H1 (cell line): ENCODE data around the gene UGT1A9. TPM values are rescaled to one million over a fixed set of nuclear protein-coding genes. Genes with fewer than 3 reads are reported as not detected.
A peak's percentile ranks its signal among the peaks of the same experiment; 100 is the strongest.

Experiments
- CTCF ChIA-PET: fragments of 300-600 bp; sonication (Branson Sonifier 250); formaldehyde crosslinking; loops from one replicate; lab custom pipeline; 2021; ENCODE audit not compliant: partially characterized antibody; lab: Charles Lee
- POLR2A ChIA-PET: fragments of 300-600 bp; sonication (Branson Sonifier 250); formaldehyde crosslinking; loops from one replicate; lab custom pipeline; 2021; ENCODE audit warnings: inconsistent platforms; ENCODE audit not compliant: partially characterized antibody; lab: Charles Lee
- DNase-seq, 2 experiments: peaks; one replicate each; pipeline versions ENCODE4 v3.0.0 to v3.0.0-alpha.2; 2010 to 2022; ENCODE audit warnings: low spot score in 2 of 2, low read depth in 1 of 2, mixed read lengths in 1 of 2
- FAIRE-seq: peaks from 2 replicates; lab custom pipeline; 2011; peaks lifted over from hg19 to GRCh38; lab: Jason Lieb, UNC
- H2AFZ ChIP-seq: 2 replicates; pipeline ENCODE4 v1.8.1; 2012; ENCODE audit warnings: low read length, inconsistent platforms
- H2AK5ac ChIP-seq: 2 replicates; pipeline ENCODE4 v1.6.1; 2013; ENCODE audit warnings: low read depth, low read length
- H2BK120ac ChIP-seq: replicated peaks from 2 replicates; pipeline ENCODE3; 2013; ENCODE audit warnings: low read depth, low read length, inconsistent platforms
- H2BK12ac ChIP-seq: 2 replicates; pipeline ENCODE4 v1.6.1; 2013; ENCODE audit warnings: low read depth, low read length
- H2BK15ac ChIP-seq: 2 replicates; pipeline ENCODE4 v1.6.1; 2013; ENCODE audit warnings: low read length
- H2BK20ac ChIP-seq: 2 replicates; pipeline ENCODE4 v1.6.1; 2013; ENCODE audit warnings: low read length
- H2BK5ac ChIP-seq: 2 replicates; pipeline ENCODE4 v1.6.1; 2013; ENCODE audit warnings: low read depth, low read length
- H3K14ac ChIP-seq: 2 replicates; pipeline ENCODE4 v1.6.1; 2013; ENCODE audit warnings: inconsistent platforms; ENCODE audit not compliant: insufficient read length
- H3K18ac ChIP-seq: 2 replicates; pipeline ENCODE4 v1.6.1; 2013; ENCODE audit warnings: low read length; ENCODE audit errors: extremely low read depth
- H3K23ac ChIP-seq: 2 replicates; pipeline ENCODE4 v1.6.1; 2013; ENCODE audit warnings: inconsistent platforms; ENCODE audit not compliant: insufficient read length
- H3K23me2 ChIP-seq: 2 replicates; pipeline ENCODE4 v1.6.1; 2013; ENCODE audit warnings: low read depth, low read length
- H3K27ac ChIP-seq: 2 replicates; pipeline ENCODE4 v1.6.1; 2011; ENCODE audit warnings: low read depth, low read length, inconsistent platforms
- H3K27me3 ChIP-seq, 4 experiments: replicated peaks in 1 of 4; 1 replicate in 1 of 4; 2 replicates in 3 of 4; pipeline versions ENCODE4 v1.6.1 to v1.8.1; 2011 to 2013; ENCODE audit warnings: low read length in 3 of 4, mild to moderate bottlenecking in 3 of 4, inconsistent platforms in 2 of 4, mixed read lengths in 2 of 4, moderate library complexity in 1 of 4; ENCODE audit not compliant: control insufficient read depth in 3 of 4, insufficient read depth in 3 of 4; ENCODE audit errors: extremely low read depth in 1 of 4
- H3K36me3 ChIP-seq, 4 experiments: 2 replicates each; pipeline versions ENCODE4 v1.6.1 to v1.8.1; 2011 to 2013; ENCODE audit warnings: mild to moderate bottlenecking in 4 of 4, low read length in 3 of 4, moderate library complexity in 2 of 4, control low read depth in 1 of 4, inconsistent platforms in 1 of 4; ENCODE audit not compliant: insufficient read depth in 4 of 4, control insufficient read depth in 2 of 4
- H3K4ac ChIP-seq: replicated peaks from 2 replicates; pipeline ENCODE3; 2013; ENCODE audit warnings: low read length, low read depth, mixed read lengths, inconsistent platforms; ENCODE audit not compliant: insufficient read length
- H3K4me1 ChIP-seq, 4 experiments: replicated peaks in 1 of 4; 1 replicate in 1 of 4; 2 replicates in 3 of 4; pipeline versions ENCODE4 v1.6.1 to v1.8.1; 2011 to 2013; ENCODE audit warnings: low read length in 3 of 4, inconsistent platforms in 2 of 4, mixed read lengths in 1 of 4; ENCODE audit not compliant: insufficient read depth in 4 of 4, control insufficient read depth in 3 of 4
- H3K4me2 ChIP-seq, 2 experiments: 2 replicates each; pipeline versions ENCODE4 v1.6.1 to v1.8.1; 2011 to 2013; ENCODE audit warnings: low read depth in 2 of 2, low read length in 2 of 2, control low read depth in 1 of 2, inconsistent platforms in 1 of 2, mild to moderate bottlenecking in 1 of 2; ENCODE audit not compliant: insufficient read depth in 1 of 2
- H3K4me3 ChIP-seq, 4 experiments: fragments of 200-600, 300-600 bp in 1 of 4; sonication (generic), shearing (Covaris generic), sonication (Bioruptor Twin) in 1 of 4; 2 replicates each; pipeline versions ENCODE4 v1.5.1 to v1.8.1; 2011 to 2016; ENCODE audit warnings: low read length in 4 of 4, low read depth in 3 of 4, control low read depth in 2 of 4, inconsistent platforms in 2 of 4, mild to moderate bottlenecking in 2 of 4, mixed read lengths in 1 of 4, moderate library complexity in 1 of 4; ENCODE audit not compliant: insufficient read depth in 2 of 4; ENCODE audit errors: extremely low read depth in 1 of 4
- H3K56ac ChIP-seq: replicated peaks from 2 replicates; pipeline ENCODE3; 2013; ENCODE audit warnings: low read depth, mild to moderate bottlenecking, mixed read lengths, low read length, inconsistent platforms; ENCODE audit not compliant: insufficient read length
- H3K79me1 ChIP-seq: 2 replicates; pipeline ENCODE4 v1.6.1; 2013; ENCODE audit warnings: low read depth, low read length, control low read depth
- H3K79me2 ChIP-seq, 2 experiments: 2 replicates each; pipeline versions ENCODE4 v1.6.1 to v1.8.1; 2012 to 2013; ENCODE audit warnings: low read length in 2 of 2, mild to moderate bottlenecking in 2 of 2, inconsistent platforms in 1 of 2; ENCODE audit not compliant: insufficient read depth in 2 of 2, control insufficient read depth in 1 of 2
- H3K9ac ChIP-seq, 4 experiments: replicated peaks in 1 of 4; 1 replicate in 1 of 4; 2 replicates in 3 of 4; pipeline versions ENCODE4 v1.6.1 to v1.8.1; 2011 to 2013; ENCODE audit warnings: low read depth in 3 of 4, low read length in 3 of 4, control low read depth in 2 of 4, mild to moderate bottlenecking in 2 of 4, moderate library complexity in 2 of 4, inconsistent platforms in 1 of 4; ENCODE audit errors: extremely low read depth in 1 of 4
- H3K9me3 ChIP-seq, 2 experiments: 2 replicates each; pipeline versions ENCODE4 v1.6.1 to v1.8.1; 2012 to 2013; ENCODE audit warnings: mild to moderate bottlenecking in 2 of 2, moderate library complexity in 2 of 2, control low read depth in 1 of 2, inconsistent platforms in 1 of 2, low read depth in 1 of 2, low read length in 1 of 2, mixed read lengths in 1 of 2; ENCODE audit not compliant: insufficient read depth in 2 of 2
- H4K20me1 ChIP-seq, 2 experiments: replicated peaks in 1 of 2; 2 replicates each; pipeline versions ENCODE3 to v1.8.1; 2011 to 2013; ENCODE audit warnings: inconsistent platforms in 2 of 2, low read length in 2 of 2, mild to moderate bottlenecking in 1 of 2; ENCODE audit not compliant: insufficient read depth in 2 of 2, control insufficient read depth in 1 of 2
- H4K5ac ChIP-seq: 2 replicates; pipeline ENCODE4 v1.6.1; 2013; ENCODE audit warnings: low read length, low read depth, mixed read lengths, inconsistent platforms; ENCODE audit not compliant: insufficient read length
- H4K8ac ChIP-seq: 2 replicates; pipeline ENCODE4 v1.8.0; 2013; ENCODE audit warnings: mild to moderate bottlenecking, moderate library complexity, low read length, inconsistent platforms; ENCODE audit not compliant: insufficient read depth; ENCODE audit errors: extremely low read depth
- H4K91ac ChIP-seq: replicated peaks from 2 replicates; pipeline ENCODE3; 2013; ENCODE audit warnings: low read length, mixed read lengths, inconsistent platforms; ENCODE audit not compliant: insufficient read length
- SIX5 ChIP-seq: IDR thresholded peaks from 2 replicates; pipeline ENCODE4 v1.6.1; 2011; ENCODE audit warnings: mild to moderate bottlenecking, low read depth, low read length
- TEAD4 ChIP-seq: IDR thresholded peaks from 2 replicates; pipeline ENCODE4 v1.6.1; 2012; ENCODE audit warnings: low read depth, low read length, inconsistent platforms, mixed read lengths
- USF2 ChIP-seq: IDR thresholded peaks from 2 replicates; pipeline ENCODE4 v1.6.1; 2011; ENCODE audit warnings: low read length, improper control_type of control experiment
- WGBS, 2 experiments: shearing (Covaris generic) in 1 of 2; methylation state at CpG; one replicate each; pipeline versions ENCODE4 v1.1.6 to v1.1.7; 2013 to 2015; ENCODE audit warnings: low lambda C conversion rate in 2 of 2, mixed read lengths in 2 of 2, inconsistent platforms in 1 of 2, low coverage in 1 of 2, missing lambda C conversion rate in 1 of 2; ENCODE audit not compliant: insufficient replicate concordance in 2 of 2, insufficient coverage in 1 of 2, insufficient read length in 1 of 2; ENCODE audit errors: extremely low coverage in 1 of 2, missing lambda C conversion rate in 1 of 2; 5-methylcytosine and 5-hydroxymethylcytosine counted together
- polyA plus RNA-seq, 7 experiments: library from polyadenylated mRNA; depleted of rRNA in 3 of 7; stranded (reverse) in 5 of 7; unstranded in 2 of 7; fragments of >200 nt in 5 of 7; fragments of 200-250 nt in 2 of 7; gene quantifications; 1 replicate in 5 of 7; 2 replicates in 1 of 7; 4 replicates in 1 of 7; pipeline versions ENCODE4 v1.2.1 to v1.2.3, GENCODE V29; 2011 to 2013; ENCODE audit warnings: missing spikeins in 2 of 7, mixed read lengths in 2 of 7
- total RNA-seq: library from RNA; stranded (reverse); fragmentation: NEBNext Ultra II Directional; extraction: Animal tissue kit (Norgen Biotek cat#: 25700); gene quantifications from 2 replicates; pipeline ENCODE4 v1.2.1, GENCODE V29; 2021

Gene UGT1A9
- total and polyA plus RNA-seq, 2 of the 8 experiments (the other 6 are each of a cell fraction or from before 2014, with no cell fraction given): not detected

GRCh38 chr2:233708942-233709341 is 37.2 kb downstream of the UGT1A9 start:
- Histone ChIP-seq H3K9ac (no peak overlapping the region), H4K91ac (no peak overlapping the region), H3K4me1 (no peaks in the 10 kb centered on the region), H4K20me1 (no peaks in the 10 kb centered on the region), H3K27me3 (peaks cover 0 to 1% (median 0%) of the 10 kb centered on the region in 4 experiments; a peak in 1 of 7 replicates), H3K4me2 (no peak overlapping the region), H2BK20ac (no peak overlapping the region), H3K4ac (no peak overlapping the region), H2BK12ac (no peak overlapping the region), H3K56ac (no peak overlapping the region), H4K8ac (no peak overlapping the region), H3K23me2 (no peaks in the 10 kb centered on the region), H2BK120ac (no peak overlapping the region), H3K79me1 (no peaks in the 10 kb centered on the region), H3K4me3 (no peak overlapping the region), H3K79me2 (no peaks in the 10 kb centered on the region), H2AK5ac (no peak overlapping the region), H2BK5ac (no peak overlapping the region), H3K18ac (no peak overlapping the region), H4K5ac (no peak overlapping the region), H2AFZ (no peak overlapping the region), H3K14ac (no peak overlapping the region), H2BK15ac (no peak overlapping the region), H3K36me3 (no peaks in the 10 kb centered on the region), H3K27ac (no peak overlapping the region), H3K23ac (no peak overlapping the region), H3K9me3 (no peaks in the 10 kb centered on the region)
- FAIRE-seq (no peak), DNase-seq (no peak)
- ChIA-PET POLR2A (no interaction called here), CTCF (no interaction called here)
- TF ChIP-seq USF2 (peak; percentile 45), SIX5 (no peak), TEAD4 (no peak)
- WGBS, 2 experiments: 86% methylated on average over 5 of the region's 5 CpGs; no CpG with 5 or more reads in 1 of the 2 experiments
